GM23248 (cell line): ENCODE results near the gene PCDHA8. TPM values are rescaled to one million over a fixed set of nuclear protein-coding genes. Genes with fewer than 3 reads are reported as not detected.

Experiments used
- DNase-seq: peaks from one replicate; pipeline ENCODE4 v3.0.0-alpha.2; 2015
- H2AFZ ChIP-seq: fragments of 200-600 bp; sonication (generic); 2 replicates; pipeline ENCODE4 v1.6.1; 2016; ENCODE audit warnings: antibody characterized with exemption
- H3F3A ChIP-seq: fragments of 200-600 bp; sonication (generic); 2 replicates; pipeline ENCODE4 v1.6.1; 2016; ENCODE audit warnings: mild to moderate bottlenecking, antibody characterized with exemption, mixed run types; ENCODE audit not compliant: insufficient read depth
- H3K27ac ChIP-seq: fragments of 200-600 bp; sonication (generic); 2 replicates; pipeline ENCODE4 v1.5.1; 2016; ENCODE audit warnings: mild to moderate bottlenecking
- H3K27me3 ChIP-seq: fragments of 200-600 bp; sonication (generic); replicated peaks from 2 replicates; pipeline ENCODE4 v1.6.1; 2016; ENCODE audit warnings: mild to moderate bottlenecking; ENCODE audit not compliant: insufficient read depth
- H3K36me3 ChIP-seq: fragments of 200-600 bp; sonication (generic); 2 replicates; pipeline ENCODE4 v1.6.1; 2016; ENCODE audit warnings: low read depth, mild to moderate bottlenecking
- H3K4me1 ChIP-seq: fragments of 200-600 bp; sonication (generic); 2 replicates; pipeline ENCODE4 v1.6.1; 2016; ENCODE audit warnings: mild to moderate bottlenecking; ENCODE audit not compliant: insufficient read depth
- H3K4me2 ChIP-seq: fragments of 200-600 bp; sonication (generic); one replicate; pipeline ENCODE4 v1.6.1; 2016; ENCODE audit warnings: mild to moderate bottlenecking; ENCODE audit not compliant: unreplicated experiment
- H3K4me3 ChIP-seq: fragments of 200-600 bp; sonication (generic); 2 replicates; pipeline ENCODE4 v1.5.1; 2016; ENCODE audit warnings: mild to moderate bottlenecking
- H3K79me2 ChIP-seq: fragments of 200-600 bp; sonication (generic); 2 replicates; pipeline ENCODE4 v1.6.1; 2016; ENCODE audit warnings: mild to moderate bottlenecking; ENCODE audit not compliant: insufficient read depth
- H3K9ac ChIP-seq: fragments of 200-600 bp; sonication (generic); 2 replicates; pipeline ENCODE4 v1.6.1; 2016; ENCODE audit warnings: mild to moderate bottlenecking
- H3K9me2 ChIP-seq: fragments of 200-600 bp; sonication (generic); 2 replicates; pipeline ENCODE4 v1.6.1; 2016; ENCODE audit warnings: mixed run types, mild to moderate bottlenecking, moderate library complexity; ENCODE audit not compliant: insufficient read depth
- H3K9me3 ChIP-seq: fragments of 200-600 bp; sonication (generic); one replicate; pipeline ENCODE4 v1.6.1; 2017; ENCODE audit warnings: low read depth
- H4K20me1 ChIP-seq: fragments of 200-600 bp; sonication (generic); 2 replicates; pipeline ENCODE4 v1.6.0; 2016; ENCODE audit not compliant: insufficient read depth
- EZH2 ChIP-seq: fragments of 200-600 bp; sonication (generic); IDR thresholded peaks from 2 replicates; pipeline ENCODE4 v1.6.1; 2018; ENCODE audit warnings: antibody characterized with exemption, mild to moderate bottlenecking; ENCODE audit not compliant: insufficient read depth, poor library complexity, severe bottlenecking
- EZH2phosphoT487 ChIP-seq: fragments of 200-600 bp; sonication (generic); IDR thresholded peaks from 2 replicates; pipeline ENCODE4 v1.6.1; 2018; ENCODE audit warnings: antibody characterized with exemption, moderate library complexity, mild to moderate bottlenecking, low read depth; ENCODE audit not compliant: insufficient read depth
- WGBS, 2 experiments: methylation state at CpG; one replicate each; pipeline ENCODE4 v1.1.6; 2015 to 2017; ENCODE audit warnings: low lambda C conversion rate in 2 of 2, low coverage in 1 of 2; ENCODE audit errors: missing lambda C conversion rate in 2 of 2; 5-methylcytosine and 5-hydroxymethylcytosine counted together
- in situ Hi-C: fragments of 300-500 bp; cut with MboI; formaldehyde crosslinking; loops from 2 replicates; pipeline ENCODE4 v1.15.0; 2020
- polyA plus RNA-seq: library from polyadenylated mRNA; unstranded; fragments of >200 nt; fragmentation: Nextera tagmentation; extraction: Ambion mirVana; gene quantifications from 2 replicates; pipeline ENCODE4 v1.2.1, GENCODE V29; 2016
- total RNA-seq: library from RNA; depleted of rRNA; stranded (reverse); fragments of >200 nt; shearing (Covaris generic); gene quantifications from 2 replicates; pipeline ENCODE4 v1.2.3, GENCODE V29; 2014

The PCDHA8 gene
- total and polyA plus RNA-seq, 2 experiments from 2014 or later: not detected

GRCh38 chr5:140868721-140869554 is 28.0 kb downstream of the PCDHA8 start, which contains the start of gene PCDHA11:
Gene PCDHA11, plus strand, starts transcription at chr5:140868957. Its CDS starts 147 bp downstream, at chr5:140869104.
- no peaks in the 10 kb centered on the region for H3K9me3 ChIP-seq
- H3K79me2 ChIP-seq: no peaks in the 10 kb centered on the region
- no peaks in the 10 kb centered on the region for H3K27me3 ChIP-seq
- peak; percentile 2 for DNase-seq
- no peaks in the 10 kb centered on the region for H3F3A ChIP-seq
- H3K9ac ChIP-seq: no peak within 1 kb of the TSS
- H3K27ac ChIP-seq: no peak within 1 kb of the TSS
- H4K20me1 ChIP-seq: no peaks in the 10 kb centered on the region
- in situ Hi-C loops: no loop called here
- H3K4me3 ChIP-seq: no peak within 1 kb of the TSS
- H3K36me3 ChIP-seq: no peaks in the 10 kb centered on the region
- H3K9me2 ChIP-seq: no peaks in the 10 kb centered on the region
- WGBS, 2 experiments: 13 to 14% methylated on average over 41 of the region's 41 CpGs
- no peak within 1 kb of the TSS for H2AFZ ChIP-seq
- TF ChIP-seq EZH2 (no peak), EZH2phosphoT487 (no peak)
- no peaks in the 10 kb centered on the region for H3K4me1 ChIP-seq
- no peak within 1 kb of the TSS for H3K4me2 ChIP-seq

DNA sequence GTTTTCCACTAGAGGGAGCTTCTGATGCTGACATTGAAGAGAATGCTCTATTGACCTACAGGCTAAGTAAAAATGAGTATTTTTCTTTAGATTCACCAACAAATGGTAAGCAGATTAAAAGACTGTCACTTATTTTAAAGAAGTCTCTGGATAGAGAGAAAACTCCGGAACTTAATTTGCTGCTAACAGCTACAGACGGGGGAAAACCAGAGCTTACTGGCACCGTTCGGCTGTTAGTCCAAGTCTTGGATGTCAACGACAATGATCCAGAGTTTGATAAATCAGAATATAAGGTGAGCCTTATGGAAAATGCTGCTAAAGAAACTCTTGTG is 28.5 kb downstream of the PCDHA8 start:
- Histone ChIP-seq H3K27me3 (no peaks in the 10 kb centered on the region), H3F3A (no peaks in the 10 kb centered on the region), H4K20me1 (no peaks in the 10 kb centered on the region), H3K79me2 (no peaks in the 10 kb centered on the region), H2AFZ (no peak overlapping the region), H3K36me3 (no peaks in the 10 kb centered on the region), H3K9ac (no peak overlapping the region), H3K9me2 (no peaks in the 10 kb centered on the region), H3K9me3 (no peaks in the 10 kb centered on the region), H3K4me2 (no peak overlapping the region), H3K4me1 (no peaks in the 10 kb centered on the region), H3K4me3 (no peak overlapping the region), H3K27ac (no peak overlapping the region)
- no peak for DNase-seq
- 34 to 35% methylated on average over 5 of the region's 5 CpGs for WGBS, 2 experiments
- in situ Hi-C loops: no loop called here
- no peak for TF ChIP-seq EZH2
- TF ChIP-seq EZH2phosphoT487: no peak

GRCh38 chr5:140870221-140871201 is 29.5 kb downstream of the PCDHA8 start:
- WGBS, 2 experiments: 55 to 58% methylated on average over 107 to 114 of the region's 114 CpGs

More at GRCh38 chr5:140870221-140871201, 29.5 kb downstream of the PCDHA8 start:
- Histone ChIP-seq H3K9ac (no peak overlapping the region), H3K9me3 (no peaks in the 10 kb centered on the region), H3K27ac (no peak overlapping the region), H3K79me2 (no peaks in the 10 kb centered on the region), H3K36me3 (no peaks in the 10 kb centered on the region), H3K4me2 (no peak overlapping the region), H3K4me1 (no peaks in the 10 kb centered on the region), H3K9me2 (no peaks in the 10 kb centered on the region), H3F3A (no peaks in the 10 kb centered on the region), H2AFZ (no peak overlapping the region), H3K4me3 (no peak overlapping the region), H3K27me3 (no peaks in the 10 kb centered on the region), H4K20me1 (no peaks in the 10 kb centered on the region)
- no peak for DNase-seq
- in situ Hi-C loops: no loop called here
- TF ChIP-seq EZH2phosphoT487 (no peak), EZH2 (no peak)
